Nephron (organoid): Measurements from ENCODE around the gene ORC1.

Experiments
- H3K27ac Mint-ChIP-seq, 3 experiments: 2 replicates each; pipeline ENCODE4 v1.8.0; 2020; ENCODE audit warnings: mixed read lengths in 3 of 3, mild to moderate bottlenecking in 2 of 3, moderate library complexity in 1 of 3
- H3K27me3 Mint-ChIP-seq: 2 replicates; pipeline ENCODE4 v1.8.0; 2021; ENCODE audit warnings: low read depth, mild to moderate bottlenecking, moderate library complexity, mixed read lengths
- H3K36me3 Mint-ChIP-seq: 2 replicates; pipeline ENCODE4 v1.8.0; 2020; ENCODE audit warnings: low read depth, mixed read lengths
- H3K4me1 Mint-ChIP-seq: 2 replicates; pipeline ENCODE4 v1.8.0; 2020; ENCODE audit warnings: mixed read lengths
- H3K4me3 Mint-ChIP-seq, 3 experiments: 2 replicates each; pipeline ENCODE4 v1.8.0; 2020; ENCODE audit warnings: mild to moderate bottlenecking in 3 of 3, mixed read lengths in 3 of 3, moderate library complexity in 2 of 3
- H3K9me3 Mint-ChIP-seq: 2 replicates; pipeline ENCODE4 v1.8.0; 2020; ENCODE audit warnings: mixed read lengths
- CTCF ChIP-seq, 3 experiments: fragments of 200-600 bp; sonication (generic); IDR thresholded peaks; one replicate each; pipeline ENCODE4 v1.5.0; 2021; ENCODE audit warnings: antibody characterized with exemption in 3 of 3; ENCODE audit not compliant: unreplicated experiment in 3 of 3

The ORC1 gene

DNA sequence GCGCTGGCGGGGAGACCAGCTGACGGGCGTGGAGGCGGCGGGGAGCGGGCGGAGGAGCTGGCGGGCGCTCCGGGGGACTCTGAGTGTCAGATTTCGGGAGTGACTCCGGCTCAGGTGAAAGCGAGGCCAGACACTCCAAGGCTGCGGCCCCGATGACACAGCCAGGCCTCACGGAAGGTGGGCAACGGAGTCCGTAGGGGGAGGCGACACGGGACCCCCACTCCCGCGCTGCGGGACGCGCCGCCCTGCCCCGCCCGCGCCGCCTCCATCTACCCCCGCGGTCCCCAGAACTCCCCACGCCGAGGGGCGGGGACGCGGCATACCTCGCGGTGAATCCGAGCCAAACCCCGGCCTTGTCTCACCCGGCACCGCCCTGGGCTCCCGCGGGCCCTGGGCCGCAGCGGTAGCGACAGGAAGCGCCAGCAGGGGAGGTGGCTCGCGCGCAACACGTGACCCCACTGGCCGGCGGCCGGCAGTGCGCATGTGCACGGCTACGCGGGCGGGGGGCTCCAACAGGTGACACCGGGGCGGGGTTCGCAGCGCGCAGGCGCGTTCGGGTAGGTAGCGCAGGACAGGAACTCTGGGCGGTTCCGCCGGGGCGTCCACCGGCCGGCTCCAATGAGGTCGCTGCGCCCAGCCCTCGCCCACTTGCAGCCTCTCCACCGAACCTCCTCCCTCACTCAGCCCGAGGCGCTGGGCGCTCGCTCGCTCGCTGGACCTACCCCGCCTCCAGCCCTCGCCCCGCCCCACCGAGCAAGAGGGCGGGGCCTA, 38.3 kb downstream of the ORC1 start, which contains the start of gene CC2D1B:
Gene CC2D1B (minus strand): TSS at position 460 of the 771 bp plus-strand sequence. CDS start 1,585 bp downstream, outside the sequence.
- H3K4me1 Mint-ChIP-seq: peaks cover 22% of the 10 kb centered on the region
- TF ChIP-seq CTCF (IDR thresholded peaks at IDR 0.05; ENCODE audit: unreplicated experiment in 3 of 3): peak in 2 of 3 experiments; percentile 11 to 18
- H3K36me3 Mint-ChIP-seq: peaks cover 18% of the 10 kb centered on the region
- H3K27ac Mint-ChIP-seq: peak within 1 kb of the TSS; percentile 83 to 98 (median 96)
- no peaks in the 10 kb centered on the region for H3K9me3 Mint-ChIP-seq
- H3K4me3 Mint-ChIP-seq: peak within 1 kb of the TSS; percentile 97
- peaks cover 12% of the 10 kb centered on the region for H3K27me3 Mint-ChIP-seq

DNA sequence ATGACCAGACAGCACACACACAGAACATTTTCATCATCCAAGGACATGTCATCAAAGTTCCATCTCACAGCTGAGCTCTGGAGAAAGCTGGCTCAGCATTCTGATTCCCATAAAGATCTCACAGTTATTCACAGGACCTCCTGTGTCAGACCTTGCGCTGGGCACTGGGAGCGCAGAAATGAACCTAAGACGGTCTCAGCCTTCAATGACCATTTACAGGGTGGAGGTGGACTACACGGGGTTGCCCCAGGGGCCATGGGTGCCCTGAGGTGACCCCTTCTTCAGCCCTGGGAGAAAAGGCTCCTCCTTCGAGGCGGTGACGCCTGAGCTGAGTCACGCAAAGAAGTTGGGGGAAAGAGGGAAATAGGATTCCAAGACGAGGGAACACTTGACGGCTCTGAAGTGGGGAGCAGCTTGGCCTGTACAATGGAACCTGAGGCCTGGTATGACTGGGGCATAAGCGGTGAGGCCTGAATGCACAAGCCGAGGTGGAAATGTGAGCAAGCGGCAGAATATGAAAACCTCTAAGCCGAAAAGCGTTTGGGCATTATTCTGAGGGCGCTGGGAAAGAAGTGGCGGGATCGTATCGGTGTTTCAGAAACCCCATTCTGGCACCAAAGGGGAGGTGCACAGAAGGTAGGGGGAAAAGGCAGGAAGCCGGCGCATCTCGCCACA, 39.0 kb downstream of the ORC1 start:
- H3K4me1 Mint-ChIP-seq: peaks cover 22% of the 10 kb centered on the region
- peaks cover 12% of the 10 kb centered on the region for H3K27me3 Mint-ChIP-seq
- no peaks in the 10 kb centered on the region for H3K9me3 Mint-ChIP-seq
- TF ChIP-seq CTCF (IDR thresholded peaks at IDR 0.05; ENCODE audit: unreplicated experiment in 3 of 3): no peak
- H3K4me3 Mint-ChIP-seq: peak overlapping the region; percentile 97
- H3K27ac Mint-ChIP-seq: peak overlapping the region; percentile 83 to 98 (median 96)
- peaks cover 19% of the 10 kb centered on the region for H3K36me3 Mint-ChIP-seq

DNA sequence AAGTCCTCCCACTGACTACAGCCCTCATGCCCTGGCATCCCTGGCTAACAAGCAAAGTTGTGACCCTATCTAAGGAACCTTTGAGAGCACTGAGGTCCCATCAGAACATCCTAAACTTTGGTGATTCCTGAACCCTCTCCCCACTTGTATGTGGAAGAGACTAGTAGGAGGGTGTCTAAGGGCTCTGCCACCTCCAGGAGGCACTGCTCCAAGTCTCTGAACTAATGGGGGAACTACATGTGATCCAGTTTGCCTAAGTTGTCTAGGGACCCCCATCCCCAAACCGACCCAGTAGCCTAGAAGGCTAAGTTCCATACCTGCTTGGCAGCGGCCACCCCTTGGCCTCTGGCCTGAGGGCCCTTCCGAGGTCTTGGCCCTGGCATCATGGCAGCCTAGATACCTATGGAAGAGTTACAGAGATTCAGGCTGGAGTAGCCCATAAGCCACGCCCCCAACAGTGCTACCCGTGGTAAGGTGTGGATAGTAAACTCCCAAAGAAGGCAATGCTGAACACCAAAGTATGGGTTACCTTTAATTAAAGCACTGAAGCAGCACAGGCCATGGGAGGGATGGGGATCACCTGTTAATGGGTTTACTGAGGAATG, 39.9 kb downstream of the ORC1 start:
- Mint-ChIP-seq H3K27me3 (peaks cover 12% of the 10 kb centered on the region), H3K9me3 (no peaks in the 10 kb centered on the region), H3K27ac (peak overlapping the region; percentile 54 to 98 (median 83)), H3K4me3 (peak overlapping the region; percentile 97), H3K4me1 (peaks cover 22% of the 10 kb centered on the region), H3K36me3 (peaks cover 24% of the 10 kb centered on the region)
- no peak for TF ChIP-seq CTCF (IDR thresholded peaks at IDR 0.05; ENCODE audit: unreplicated experiment in 3 of 3)

DNA sequence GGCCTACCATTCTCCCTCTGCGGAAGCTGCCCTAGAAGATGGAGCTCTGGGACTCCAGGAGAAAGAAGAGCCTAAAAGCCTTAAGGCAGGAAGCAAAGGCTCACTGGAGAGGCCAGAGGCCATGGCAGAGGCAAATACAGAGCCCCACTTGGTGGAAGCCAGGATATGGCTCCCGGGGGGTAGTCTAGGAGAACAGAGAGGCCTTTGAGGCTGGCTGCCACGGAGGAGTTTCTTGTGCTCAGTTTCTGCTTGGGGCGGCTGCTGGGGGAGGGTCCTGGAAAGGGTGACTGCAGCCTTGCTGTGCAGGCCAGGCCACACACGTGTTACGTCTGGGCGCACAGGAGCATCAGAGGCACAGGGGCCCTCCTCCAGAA, 43.6 kb downstream of the ORC1 start:
- Mint-ChIP-seq H3K27me3 (no peaks in the 10 kb centered on the region), H3K36me3 (peaks cover 56% of the 10 kb centered on the region), H3K27ac (no peak overlapping the region), H3K4me3 (no peak overlapping the region), H3K9me3 (no peaks in the 10 kb centered on the region), H3K4me1 (peaks cover 10% of the 10 kb centered on the region)
- TF ChIP-seq CTCF (IDR thresholded peaks at IDR 0.05; ENCODE audit: unreplicated experiment in 3 of 3): no peak

GRCh38 chr1:52359676-52360594, 44.3 kb downstream of the ORC1 start:
- peaks cover 63% of the 10 kb centered on the region for H3K36me3 Mint-ChIP-seq
- no peak for TF ChIP-seq CTCF (IDR thresholded peaks at IDR 0.05; ENCODE audit: unreplicated experiment in 3 of 3)

More at GRCh38 chr1:52359676-52360594, 44.3 kb downstream of the ORC1 start:
- Mint-ChIP-seq H3K4me1 (peaks cover 6% of the 10 kb centered on the region), H3K27ac (no peak overlapping the region), H3K27me3 (no peaks in the 10 kb centered on the region), H3K4me3 (no peak overlapping the region), H3K9me3 (no peaks in the 10 kb centered on the region)
